SH-SY5Y (cell line): ENCODE measurements around the gene KREMEN2.

Experiments
- GATA2 ChIP-seq: IDR thresholded peaks from 2 replicates; pipeline ENCODE4 v1.6.1; 2011; ENCODE audit warnings: mild to moderate bottlenecking, low read depth, low read length
- GATA3 ChIP-seq: IDR thresholded peaks from 2 replicates; pipeline ENCODE4 v1.6.1; 2011; ENCODE audit warnings: low read depth, mild to moderate bottlenecking, low read length, moderate library complexity

KREMEN2 gene

DNA sequence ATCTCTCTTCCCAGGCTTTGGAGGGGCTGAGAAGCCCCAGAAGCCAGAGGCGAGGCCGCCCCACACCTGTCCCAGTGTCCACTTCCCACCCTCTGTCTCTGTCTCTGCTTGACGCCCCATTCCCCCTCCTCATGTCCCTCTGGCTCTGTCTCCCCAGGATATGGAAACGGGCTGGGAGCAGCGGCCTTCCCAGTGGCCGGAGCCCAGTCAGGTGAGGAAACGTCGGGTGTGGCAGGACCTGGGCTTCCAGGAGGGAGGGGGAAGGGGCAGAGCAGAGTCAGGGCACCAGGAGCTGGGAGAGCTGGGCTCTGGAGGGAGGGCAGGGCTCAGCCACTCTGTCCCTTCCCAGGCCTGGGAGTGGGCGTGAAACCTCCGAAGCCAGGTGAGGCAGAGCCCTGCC is 26.8 kb downstream of the KREMEN2 start:
- TF ChIP-seq GATA2 (no peak), GATA3 (no peak)

DNA sequence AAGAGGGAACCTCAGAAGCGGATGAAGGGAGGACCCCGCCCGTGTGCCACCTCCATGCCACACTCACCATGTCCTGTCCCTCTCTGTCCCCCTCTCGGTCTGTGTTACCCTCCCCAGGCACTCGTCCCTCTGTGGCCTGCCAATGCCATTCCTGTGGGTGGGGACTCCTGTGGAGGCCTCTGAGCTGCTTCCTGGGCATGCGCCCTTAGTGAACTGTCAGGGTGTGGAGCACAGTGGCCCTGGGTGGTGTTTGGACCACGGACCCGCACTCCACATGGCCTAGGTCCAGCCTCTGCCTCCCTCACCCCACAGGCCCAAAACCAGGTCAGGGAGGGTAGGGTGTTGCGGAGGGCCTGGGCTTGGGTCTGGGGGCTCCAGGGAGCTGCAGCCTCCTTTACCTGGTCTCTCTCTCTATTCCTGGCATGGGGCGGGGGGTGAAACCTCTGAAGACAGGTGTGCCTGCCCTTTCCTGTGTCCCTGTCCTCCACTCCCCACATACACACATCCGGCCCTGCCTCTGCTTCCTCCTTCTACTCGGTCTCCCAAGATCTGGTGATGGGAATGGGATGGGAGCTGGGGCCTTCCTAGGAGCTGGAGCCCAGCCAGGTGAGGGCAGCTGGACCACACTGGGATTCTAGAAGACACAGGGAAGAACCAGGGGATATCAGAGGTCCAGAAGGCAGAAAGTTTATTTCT is 27.6 kb downstream of the KREMEN2 start:
- no peak for TF ChIP-seq GATA3
- TF ChIP-seq GATA2, result no peak

DNA sequence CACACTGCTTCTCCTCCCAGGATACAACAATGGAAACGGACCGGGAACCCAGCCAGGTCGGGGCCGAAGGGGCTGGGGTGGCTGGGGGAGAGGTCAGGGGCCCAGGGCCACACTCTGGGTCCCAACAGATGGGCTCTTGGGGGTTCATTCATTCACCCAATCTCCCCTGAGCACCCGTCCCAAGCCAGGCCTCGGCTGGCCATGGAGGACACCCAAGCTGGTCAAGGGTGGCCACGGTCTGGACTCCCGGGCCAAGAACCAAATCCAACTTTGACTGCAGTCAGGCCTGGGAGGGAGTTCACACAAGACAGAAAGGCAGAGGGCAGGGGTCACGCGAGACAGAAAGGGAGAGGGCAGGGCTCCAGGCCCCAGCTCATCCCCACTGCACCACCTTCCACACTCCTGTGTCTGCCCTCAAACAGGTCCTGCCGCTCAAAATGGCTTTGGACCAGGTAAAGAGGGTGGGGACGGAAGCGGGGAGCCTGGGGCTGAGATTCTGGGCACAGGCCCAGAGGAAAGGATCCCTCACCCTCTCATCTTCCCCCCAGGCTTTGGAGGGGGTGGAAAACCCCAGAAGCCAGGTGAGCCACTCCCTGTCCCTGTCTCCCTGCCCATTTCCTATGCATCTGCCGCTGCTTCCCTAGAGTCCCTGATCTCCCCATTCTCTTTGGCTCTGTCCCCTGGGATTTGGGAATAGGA is 28.5 kb downstream of the KREMEN2 start:
- TF ChIP-seq GATA2, result no peak
- no peak for TF ChIP-seq GATA3

DNA sequence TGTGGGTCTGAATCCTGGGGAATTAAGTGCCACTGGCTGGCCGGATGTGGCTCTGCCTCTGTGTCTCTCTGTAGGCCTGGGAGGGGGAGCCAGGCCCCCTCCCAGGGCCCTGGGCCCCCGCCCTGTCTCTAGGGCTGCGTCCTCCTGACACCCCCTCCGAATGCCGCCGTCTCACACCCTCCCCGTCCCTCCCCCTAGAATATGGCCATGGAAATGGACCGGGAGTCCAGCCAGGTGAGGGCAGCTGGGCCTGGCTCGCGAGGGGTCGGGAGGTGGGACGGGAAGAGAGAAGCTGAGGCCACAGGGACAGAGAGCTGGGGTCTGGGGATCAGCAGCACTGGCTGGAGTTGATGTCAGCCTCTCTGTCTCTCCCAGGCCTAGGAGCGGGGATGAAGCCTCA is 32.2 kb downstream of the KREMEN2 start:
- no peak for TF ChIP-seq GATA3
- no peak for TF ChIP-seq GATA2

DNA sequence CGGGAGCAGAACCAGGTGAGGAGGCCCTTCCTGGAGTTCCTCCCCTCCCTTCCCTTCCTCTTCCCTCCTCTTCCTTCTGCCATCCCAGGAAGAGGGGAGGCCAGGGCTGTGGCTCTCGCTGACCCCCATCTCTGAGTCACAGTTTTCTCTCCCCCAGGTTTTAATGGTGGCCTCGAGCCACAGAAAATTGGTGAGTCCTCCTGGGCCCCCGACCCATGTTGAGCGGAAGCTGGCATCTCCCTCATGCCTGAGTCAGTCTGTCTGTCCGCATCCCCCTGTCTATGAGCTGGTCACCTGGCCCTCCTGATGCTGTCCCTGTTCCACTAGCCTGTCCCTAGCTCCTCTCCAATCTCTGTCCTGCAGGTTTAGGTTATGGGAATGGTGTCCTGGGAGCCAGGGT is 35.9 kb downstream of the KREMEN2 start:
- TF ChIP-seq GATA2 (no peak), GATA3 (no peak)

DNA sequence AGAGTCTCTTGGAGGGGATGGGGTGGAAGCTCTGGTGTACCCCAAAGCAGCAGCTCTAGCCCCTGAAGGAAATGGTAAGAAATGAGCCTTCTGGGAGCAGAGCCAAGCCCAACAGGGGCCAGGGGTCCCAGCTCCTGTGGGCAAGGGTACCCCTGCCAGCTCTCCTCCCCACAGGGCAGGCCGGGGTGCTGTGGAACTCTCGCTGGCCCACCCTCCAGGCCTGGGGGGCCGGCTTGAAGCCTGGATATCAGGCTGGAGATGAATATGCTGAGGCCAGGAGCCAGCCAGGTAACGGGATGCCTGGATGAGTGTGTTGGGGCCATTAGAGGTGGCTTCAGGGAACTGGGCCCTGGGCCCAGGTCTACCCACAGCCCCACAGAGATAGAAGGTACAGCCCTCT is 36.5 kb downstream of the KREMEN2 start:
- TF ChIP-seq GATA2, result no peak
- no peak for TF ChIP-seq GATA3

DNA sequence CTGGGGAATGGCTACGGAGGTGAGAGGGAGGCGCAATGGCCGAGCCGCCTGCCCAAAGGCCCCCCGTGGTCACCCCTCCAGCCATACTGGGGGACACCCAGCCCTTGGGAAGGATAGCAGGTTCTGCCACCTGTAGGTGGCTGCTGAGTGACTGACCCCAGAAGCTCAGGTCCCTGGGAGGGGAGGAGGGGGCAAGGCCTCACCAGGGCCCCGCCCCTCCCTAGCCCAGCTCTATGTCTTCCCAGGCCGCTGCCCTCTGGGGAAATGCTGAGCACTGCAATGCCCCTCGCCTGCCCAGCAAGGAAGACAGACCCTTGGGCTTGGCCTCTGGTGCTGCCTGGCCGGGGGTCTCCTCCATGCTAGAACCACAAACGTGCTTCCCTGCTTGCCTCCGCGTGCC is 37.2 kb downstream of the KREMEN2 start:
- TF ChIP-seq GATA2, result no peak
- no peak for TF ChIP-seq GATA3

DNA sequence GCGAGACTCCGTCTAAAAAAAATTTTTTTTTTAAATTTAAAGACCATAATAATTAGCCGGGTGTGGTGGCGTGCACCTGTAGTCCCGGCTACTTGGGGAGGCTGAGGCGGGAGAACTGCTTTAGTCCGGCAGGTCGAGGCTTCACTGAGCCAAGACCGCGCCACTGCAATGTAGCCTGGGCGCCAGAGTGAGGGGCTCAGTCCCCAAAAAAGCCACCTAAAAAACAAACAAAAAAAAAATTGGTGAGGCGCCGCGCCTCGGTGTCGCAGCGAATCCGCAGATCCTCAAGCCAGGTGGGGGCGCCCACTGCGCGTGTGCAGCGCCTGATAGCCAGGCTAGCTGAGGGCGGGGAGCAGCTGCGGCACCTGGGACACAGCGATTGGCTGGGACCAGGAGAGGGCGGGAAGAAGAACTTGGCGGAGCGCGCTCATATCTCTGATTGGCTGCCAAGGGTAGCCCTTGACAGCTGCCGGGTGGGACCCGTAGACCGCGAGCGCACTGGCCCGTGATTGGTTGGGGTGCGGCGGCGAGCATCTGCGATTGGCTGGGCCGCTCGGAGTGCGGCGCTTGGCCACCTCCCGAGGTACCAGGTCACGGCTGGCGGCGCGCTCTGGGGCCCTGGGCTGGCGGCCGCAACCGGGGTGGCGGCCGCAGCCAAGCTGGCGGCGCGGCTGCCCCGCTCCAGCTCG is 39.7 kb downstream of the KREMEN2 start:
- no peak for TF ChIP-seq GATA3
- no peak for TF ChIP-seq GATA2

DNA sequence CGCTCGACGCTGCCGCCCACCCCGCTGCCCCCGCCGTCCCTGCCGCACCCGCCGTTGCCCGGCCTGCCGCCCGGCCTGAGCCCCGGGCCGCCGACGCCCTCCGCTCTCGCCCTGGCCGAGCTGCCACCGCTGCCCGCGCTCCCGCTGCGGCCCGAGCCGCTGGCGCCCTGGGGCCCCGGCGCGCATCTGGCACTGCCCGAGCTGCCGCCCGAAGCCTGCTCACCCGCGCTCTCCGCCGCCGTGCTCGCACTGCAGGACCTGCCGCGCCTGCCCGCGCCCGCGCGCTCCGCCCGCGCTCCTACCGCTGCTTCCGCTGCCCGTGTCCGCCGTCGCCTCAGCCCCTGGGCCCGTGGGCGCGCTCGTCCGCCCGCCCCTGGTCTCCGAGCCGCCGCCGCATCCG is 40.2 kb downstream of the KREMEN2 start:
- TF ChIP-seq GATA3 (no peak), GATA2 (no peak)

DNA sequence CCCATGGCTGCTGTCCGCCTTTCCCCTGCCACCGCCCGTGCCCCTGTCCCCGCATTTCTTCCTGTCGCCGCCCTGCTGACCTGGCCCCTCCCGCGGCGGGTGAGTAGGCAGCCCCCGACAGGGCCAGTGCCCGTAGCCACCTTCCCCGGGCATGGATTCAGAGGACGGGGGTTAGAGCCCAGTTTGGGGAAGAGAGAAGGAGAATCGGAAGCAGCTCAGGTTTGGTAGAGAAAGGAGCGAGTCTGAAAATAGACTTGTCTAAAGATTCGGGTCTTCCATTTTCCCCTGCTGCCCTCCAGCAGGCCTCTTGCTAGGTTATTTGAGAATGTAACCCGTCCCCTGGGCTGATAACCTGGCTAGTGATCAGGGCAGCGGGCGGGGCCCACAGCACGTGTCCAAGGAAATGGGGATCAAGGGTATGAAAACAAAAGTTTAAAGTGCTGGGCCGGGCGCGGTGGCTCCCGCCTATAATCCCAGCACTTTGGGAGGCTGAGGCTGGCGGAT is 40.8 kb downstream of the KREMEN2 start:
- TF ChIP-seq GATA2 (no peak), GATA3 (no peak)

DNA sequence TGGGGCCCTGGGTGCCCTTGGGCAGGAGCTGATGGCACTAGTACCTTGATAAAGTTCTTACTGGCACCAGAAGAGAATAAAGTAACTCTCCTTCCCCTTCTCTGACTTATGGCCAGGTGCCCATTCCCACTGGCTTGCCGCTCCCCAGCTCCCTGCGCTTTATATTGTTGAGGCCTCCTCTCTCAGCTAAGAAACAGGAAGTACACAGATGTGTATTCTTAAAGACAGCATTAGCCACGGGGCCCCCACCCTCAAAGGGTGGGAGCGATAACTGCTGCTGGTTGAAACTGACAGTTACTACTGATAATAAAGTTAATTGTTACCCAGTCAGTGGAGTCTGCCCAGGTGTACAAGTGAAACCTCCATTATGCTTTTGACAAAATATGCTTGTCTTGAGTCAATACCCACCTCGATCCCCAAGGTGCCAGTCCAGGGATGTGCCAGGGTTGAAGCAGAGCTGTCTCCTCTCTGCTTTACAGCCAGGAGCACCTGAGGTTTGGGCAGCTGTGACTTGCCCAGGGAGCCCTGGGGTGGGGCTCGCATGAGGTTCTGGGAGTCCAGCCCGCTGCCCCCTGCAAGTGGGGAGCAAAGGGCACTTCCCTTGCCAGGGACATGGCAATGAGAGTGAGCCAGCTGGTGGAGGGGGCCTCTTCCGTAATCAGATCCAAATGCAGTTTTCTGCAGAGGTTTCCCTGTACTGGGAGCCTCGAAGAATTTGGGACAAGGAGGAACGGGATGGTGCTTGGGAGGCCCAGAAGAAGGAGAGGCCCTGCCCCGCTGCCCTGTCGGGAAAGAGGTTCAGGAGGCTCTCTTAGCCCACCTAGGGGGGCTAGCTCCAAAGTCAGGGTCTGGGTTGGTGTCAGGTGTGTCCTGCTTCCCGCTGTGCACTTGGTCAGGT is 43.2 kb downstream of the KREMEN2 start:
- no peak for TF ChIP-seq GATA2
- TF ChIP-seq GATA3, result no peak

DNA sequence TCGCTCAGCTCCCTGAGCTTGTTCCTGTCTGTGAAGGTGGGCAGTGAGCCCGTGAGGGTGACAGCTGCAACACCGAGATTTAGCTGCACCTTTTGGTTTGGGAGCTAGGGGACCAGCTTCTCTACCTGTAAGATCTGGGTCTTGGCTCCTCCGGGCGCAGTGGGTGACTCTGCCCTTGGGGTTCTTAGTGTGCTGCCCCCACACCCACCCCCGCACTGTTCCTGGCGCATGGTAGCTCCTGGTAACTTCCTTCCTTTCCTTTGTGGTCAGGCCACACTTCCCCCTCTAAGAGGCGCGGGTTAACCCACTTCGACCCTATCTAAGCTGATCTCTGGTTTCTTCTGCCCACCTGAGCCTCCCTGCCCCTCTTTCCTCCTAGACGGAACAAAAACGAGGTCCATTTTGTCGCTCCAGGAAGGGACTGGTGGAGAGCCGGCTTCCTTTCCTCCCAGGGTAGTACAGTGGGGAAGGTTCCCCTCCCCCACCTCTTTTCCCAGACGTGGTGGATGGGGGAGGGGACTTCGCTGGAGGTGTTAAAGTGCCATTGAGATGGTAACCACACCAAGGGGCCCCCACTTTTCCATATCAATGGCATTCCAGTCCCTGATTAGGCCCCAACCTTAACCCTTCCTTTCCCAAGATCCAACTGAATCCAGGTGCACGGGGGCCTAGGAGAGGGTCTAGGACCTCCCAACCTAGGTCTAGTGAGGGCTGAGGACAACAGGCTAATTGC is 44.0 kb downstream of the KREMEN2 start:
- TF ChIP-seq GATA3, result no peak

DNA sequence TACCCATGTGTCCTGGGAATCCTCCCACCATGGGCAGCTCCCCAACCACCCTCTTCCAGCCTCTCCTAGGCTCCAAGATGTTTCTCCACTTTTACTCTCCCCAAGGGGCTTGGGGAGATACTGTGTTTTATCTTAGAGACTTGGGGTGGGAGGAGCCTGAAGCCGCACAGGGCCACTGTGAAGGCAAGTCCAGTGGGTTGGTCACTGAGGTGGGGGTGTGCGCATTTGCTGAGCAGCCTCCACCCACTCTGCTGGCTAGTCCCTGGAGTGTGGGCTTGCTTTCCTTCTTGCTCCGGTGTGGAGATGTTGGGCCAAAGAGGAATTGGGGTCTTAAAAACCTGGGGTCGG is 44.6 kb downstream of the KREMEN2 start:
- TF ChIP-seq GATA2, result no peak
- no peak for TF ChIP-seq GATA3
